Inferior parietal cortex (tissue), 1 donor: ENCODE measurements around the gene INTS11.

Experiments
- DNase-seq: peaks from one replicate; pipeline ENCODE4 v3.0.0-alpha.2; 2016; ENCODE audit errors: extremely low spot score

The INTS11 gene

DNA sequence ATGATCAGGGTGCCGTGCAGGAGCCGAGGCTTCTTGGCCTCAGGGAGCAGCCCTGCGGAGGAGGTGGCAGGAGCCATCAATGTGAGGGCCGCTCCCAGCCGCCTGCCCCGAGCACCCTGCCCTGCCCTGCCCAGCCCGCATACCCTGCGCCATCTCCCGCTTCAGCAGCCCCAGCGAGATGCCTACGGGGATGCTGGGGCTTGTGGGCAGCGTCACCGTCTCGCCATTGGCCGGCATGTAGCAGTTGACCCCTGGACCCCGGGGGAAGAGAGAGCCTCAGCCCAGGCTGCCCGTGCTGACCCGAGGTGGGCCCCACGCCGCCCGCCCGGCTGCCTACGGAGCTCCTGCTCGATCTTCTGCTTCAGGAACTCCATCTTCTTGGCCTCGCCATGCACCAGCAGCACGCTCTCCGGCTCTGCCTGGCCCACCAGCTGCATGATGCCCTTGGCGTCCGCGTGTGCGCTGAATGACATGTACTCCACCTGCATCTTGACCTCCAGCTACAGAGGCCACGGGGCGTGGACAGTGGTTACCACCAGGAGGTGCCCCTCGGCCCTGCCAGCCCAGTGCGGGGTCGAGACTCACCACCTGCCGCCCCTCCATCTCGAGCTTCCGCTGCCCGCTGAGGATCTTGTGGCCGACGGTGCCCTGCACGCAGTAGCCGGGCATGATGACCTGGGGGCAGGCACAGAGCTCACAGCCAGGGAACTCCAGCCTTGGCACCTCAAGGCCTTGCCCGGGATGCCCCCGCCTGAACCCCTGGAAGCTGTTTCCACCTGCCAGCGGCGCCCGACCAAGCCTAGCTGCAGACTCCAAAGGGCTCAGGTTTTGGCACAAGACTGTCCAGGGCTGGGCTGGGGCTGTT is 11.8 kb downstream of the INTS11 start:
- no peak for DNase-seq

DNA sequence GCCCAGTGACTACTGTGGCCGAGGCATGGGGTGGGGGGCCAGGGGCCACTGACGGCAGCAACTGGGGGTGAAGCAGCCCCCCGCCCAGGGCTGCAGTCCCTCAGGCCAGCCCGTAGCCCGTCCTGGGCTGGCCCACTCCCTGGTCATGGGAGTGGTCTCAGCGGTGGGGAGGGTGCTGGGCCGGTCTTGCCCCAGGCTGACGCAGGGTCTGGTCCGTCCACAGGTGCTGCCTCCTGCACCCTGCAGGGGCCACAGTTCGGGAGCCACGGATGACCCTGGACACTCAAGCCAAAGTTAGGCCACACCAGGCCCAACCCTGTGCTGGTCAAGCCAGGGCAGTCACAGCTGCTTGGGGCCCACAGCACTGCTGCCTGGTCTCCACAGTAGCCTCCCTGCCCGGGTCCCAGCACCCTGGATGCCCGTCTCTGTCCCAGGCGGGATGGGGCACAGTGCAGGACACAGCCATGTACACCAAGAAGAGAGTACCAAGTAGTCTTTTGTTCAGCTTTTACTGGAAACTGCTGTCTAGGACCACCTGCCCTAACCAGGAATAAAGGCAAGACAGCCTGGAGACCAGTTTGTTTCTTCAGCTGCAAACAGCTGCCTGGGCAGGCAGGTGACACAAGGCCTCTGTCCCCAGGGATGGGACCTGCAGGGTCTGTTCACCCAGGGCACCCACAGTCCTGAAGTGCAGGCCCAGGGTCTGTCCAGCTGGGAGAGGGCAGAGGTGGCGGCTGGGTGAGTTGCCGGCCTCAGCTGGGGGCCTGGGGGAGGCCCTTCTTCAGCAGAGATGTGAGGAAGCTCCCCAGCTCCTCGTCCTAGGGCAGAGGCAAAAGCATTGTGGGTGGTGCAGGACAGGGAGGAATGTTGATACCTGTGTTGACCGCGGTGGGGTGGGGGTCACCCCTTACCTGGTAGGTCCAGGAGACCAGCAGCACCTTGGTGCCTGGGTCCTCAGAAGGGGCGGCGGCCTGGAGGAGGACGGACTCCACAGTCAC is 13.1 kb downstream of the INTS11 start:
- DNase-seq, result no peak

DNA sequence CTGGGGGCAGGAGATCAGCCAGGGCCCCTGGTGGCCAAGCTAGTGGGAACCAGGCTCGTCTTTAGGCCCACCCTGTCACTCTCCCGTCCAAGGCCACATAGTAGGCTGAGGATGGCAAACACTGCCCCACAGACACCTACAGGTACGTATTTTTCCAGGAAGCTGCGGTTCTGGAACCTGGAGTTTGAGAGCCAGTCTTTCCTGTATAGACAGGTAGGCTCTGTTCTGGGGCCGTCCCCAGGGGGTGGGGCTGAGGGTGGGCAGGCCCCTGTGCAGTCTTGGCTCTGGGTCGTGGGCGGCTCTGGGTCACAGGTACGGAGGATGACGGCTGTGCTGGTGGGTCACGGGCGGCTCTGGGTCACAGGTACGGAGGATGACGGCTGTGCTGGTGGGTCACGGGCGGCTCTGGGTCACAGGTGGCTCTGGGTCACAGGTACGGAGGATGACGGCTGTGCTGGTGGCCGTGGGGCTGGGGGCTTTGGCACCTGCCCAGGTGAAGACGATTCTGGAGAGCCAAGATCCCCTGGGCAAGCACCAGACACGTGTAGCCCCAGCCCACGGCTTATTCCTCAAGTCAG is 13.9 kb downstream of the INTS11 start:
- no peak for DNase-seq

DNA sequence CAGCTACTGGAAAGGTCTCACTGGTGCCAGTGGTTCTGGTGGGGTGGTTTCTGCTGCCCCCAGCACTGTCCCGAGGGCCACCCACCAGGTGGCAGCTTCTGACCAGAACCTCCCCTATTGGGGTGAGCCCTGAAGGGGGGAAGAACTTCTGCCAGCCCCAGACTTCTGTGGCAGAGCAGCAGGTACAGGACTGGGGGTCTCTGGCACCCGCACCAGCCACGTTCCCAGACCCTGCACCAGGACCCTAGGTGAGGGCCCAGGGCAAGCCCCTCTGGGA is 14.4 kb downstream of the INTS11 start:
- no peak for DNase-seq

DNA sequence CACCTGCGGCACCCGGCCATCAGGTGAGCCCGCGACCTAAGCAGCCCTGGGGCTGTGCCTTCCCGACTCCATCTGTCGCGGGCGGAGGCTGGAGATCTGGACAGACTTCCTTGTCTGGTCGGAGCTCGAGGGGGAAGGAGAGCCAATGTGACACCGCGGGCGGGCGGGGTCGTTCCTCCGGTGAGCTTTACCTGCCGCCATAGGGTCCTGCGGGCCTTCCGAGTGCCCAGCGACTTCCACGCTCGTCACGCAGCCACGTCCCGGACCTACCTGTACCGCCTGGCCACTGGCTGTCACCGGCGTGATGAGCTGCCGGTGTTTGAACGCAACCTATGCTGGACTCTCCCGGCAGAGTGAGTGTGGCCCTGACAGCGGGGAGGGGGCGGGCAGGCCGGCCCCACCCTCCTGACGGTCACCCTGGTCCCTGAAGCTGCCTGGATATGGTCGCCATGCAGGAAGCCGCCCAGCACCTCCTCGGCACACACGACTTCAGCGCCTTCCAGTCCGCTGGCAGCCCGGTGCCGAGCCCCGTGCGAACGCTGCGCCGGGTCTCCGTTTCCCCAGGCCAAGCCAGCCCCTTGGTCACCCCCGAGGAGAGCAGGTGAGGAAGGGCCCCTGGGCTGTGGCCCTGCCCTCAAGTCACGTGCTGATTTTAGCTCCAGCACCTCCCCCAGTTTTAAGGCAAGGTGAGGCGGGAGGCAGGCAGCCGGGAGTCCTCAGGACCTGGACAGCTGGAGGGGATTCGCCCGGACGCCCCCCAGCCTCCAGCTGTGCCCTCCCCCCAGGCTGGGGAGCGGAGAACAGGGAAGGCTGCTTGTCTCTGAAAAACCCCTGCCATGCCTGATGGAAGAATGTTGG is 15.0 kb downstream of the INTS11 start:
- no peak for DNase-seq

DNA sequence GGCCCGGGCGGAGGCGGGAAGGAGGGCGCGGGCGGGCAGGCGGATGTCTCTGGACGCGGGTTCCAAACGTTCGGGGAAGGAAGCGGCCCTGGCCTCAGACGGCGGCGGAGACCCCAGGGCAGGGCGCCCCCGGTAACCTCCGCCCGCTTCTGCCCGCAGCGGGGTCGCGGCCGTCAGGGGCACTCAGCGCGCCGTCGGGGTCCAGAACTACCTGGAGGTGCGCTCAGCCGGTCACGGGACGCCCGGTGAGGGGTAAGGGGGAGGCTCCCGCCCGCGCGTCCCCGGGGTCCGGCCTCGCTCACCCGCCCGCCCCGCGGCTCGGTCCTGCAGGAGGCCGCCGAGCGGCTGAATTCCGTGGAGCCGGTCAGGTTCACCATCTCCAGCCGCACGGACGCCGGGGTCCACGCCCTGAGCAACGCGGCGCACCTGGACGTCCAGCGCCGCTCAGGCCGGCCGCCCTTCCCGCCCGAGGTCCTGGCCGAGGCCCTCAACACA is 15.7 kb downstream of the INTS11 start:
- no peak for DNase-seq

DNA sequence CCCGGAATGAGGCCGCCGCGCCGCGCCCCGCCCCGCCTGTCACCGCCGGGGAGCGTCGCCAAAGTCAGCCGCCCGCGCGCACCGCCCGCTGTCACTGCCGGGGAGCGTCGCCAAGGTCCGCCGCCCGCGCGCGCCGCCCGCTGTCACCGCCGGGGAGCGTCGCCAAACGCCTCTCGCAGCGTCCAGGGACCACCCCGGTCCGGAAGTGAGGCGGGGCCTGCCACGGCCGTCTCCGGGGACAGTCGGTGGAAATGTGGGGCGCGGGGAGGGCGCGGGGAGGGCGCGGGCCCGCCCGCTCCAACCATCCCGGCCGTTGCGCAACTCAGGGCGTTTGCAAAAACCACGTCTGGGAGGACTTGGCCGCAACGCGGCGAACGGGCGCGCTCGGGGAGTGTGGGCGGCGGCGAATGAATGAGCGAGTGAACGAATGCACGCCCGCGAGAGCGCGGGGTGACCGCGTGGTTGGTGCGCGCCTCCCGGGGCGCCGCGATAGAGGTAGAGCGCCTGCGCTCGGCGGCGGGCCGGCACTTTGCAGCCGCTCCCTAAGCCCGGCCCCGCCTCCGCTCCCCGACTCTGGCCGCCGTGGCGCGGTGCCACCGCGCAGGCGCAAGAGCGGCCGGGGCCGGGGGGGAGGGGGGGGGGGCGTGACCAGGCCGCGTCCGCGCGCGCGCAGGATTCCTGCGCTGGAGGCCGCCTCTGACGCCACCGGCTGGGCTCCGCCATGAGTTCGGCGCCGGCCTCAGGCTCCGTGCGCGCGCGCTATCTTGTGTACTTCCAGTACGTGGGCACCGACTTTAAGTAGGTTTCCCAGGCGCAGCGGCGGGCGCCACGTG is 16.3 kb downstream of the INTS11 start, which contains the start of the genes ACAP3 and PUSL1:
Gene ACAP3, minus strand, starts transcription at position 8 of the 833 bp plus-strand sequence. CDS start 115 bp downstream, outside the sequence.
Gene PUSL1, plus strand, starts transcription at position 675 of the 833 bp plus-strand sequence. Its CDS starts 47 bp downstream, at position 722.
- DNase-seq, result peak; percentile 88

DNA sequence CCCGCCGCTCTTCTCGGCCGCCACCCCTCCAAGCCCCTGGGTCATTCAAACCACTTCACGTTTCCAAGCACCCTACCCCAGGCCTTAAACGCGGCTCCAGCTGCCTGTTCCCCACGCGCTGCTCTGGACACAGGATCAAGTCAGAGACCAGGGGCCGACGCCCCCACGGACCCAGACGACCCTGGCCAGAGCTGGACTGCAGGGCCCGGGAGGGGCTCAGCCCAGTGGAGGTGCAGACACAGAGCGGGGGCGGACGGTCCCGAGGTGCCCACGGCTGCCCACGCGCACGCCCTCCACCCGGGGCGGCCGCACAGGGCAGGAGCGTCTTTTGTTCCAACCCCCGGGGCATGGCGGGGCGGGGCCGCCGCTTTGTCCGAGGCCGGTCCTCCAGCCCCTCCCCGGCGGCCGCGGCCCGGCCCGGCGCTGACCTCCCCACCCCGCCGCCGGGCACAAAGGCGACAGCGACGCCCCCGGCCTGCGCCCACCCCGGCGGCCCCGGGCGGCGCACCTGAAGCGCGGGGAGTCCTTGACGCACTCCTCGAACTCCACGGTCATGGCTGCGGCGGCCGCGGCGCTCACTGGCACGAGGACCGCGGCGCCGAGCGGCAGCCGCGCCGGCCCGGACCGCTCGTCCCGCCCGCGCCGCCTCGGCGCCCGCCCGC is 17.1 kb downstream of the INTS11 start:
- DNase-seq, result no peak

DNA sequence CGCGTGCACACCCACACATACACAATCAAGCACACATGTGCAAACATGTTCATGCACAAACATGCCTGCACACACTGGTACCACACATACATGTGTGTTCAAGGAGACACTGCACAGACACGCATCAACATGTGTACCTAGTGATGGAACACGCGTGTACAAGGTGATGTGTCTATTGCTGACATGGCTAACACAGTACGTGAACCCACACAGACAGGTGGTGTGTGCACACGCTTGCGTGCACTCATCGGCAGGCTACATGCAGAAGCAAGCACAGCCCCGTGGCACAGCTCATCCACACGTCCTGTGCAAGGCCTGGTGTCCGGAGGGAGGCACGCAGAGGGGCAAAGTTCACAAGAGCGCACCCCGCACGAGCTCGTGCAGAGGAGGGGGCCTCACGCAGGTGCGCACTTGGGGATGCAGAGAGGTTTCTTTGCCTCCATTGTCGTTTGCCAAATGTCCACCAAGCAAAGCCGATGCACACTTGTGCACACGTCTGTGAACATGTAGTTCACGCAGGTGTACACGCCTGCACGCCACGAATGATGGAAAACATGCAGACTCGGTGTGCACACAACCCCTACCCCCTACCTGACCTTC is 17.7 kb downstream of the INTS11 start:
- DNase-seq, result no peak

DNA sequence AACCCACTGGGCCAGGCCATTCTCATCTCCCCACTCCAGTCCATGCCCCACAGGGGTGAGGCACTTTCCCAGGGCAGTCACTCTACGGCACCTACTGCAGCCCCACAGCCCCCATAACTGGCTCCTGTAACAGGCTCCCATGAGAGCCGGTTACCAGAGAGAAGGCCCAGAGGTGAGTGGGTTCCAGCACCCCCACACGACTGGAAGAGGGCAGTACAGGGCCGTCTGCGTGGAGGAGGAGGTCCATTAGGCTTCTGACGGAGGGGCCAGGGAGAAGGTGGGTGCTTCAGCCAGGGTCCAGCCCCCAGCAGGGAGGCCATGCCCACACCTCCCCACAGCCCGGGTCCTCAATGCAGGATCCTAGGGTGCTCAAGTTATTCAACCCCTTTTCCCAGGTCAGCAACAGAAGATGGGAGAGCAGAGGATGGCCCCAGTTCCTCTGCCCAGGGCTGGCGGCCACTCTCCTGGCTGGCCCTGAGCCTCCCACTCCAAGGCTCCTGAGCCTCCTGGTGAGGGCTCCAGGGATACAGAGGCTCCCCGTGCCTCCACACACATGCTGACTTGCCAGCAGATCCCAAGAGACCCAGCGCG is 18.3 kb downstream of the INTS11 start:
- no peak for DNase-seq

DNA sequence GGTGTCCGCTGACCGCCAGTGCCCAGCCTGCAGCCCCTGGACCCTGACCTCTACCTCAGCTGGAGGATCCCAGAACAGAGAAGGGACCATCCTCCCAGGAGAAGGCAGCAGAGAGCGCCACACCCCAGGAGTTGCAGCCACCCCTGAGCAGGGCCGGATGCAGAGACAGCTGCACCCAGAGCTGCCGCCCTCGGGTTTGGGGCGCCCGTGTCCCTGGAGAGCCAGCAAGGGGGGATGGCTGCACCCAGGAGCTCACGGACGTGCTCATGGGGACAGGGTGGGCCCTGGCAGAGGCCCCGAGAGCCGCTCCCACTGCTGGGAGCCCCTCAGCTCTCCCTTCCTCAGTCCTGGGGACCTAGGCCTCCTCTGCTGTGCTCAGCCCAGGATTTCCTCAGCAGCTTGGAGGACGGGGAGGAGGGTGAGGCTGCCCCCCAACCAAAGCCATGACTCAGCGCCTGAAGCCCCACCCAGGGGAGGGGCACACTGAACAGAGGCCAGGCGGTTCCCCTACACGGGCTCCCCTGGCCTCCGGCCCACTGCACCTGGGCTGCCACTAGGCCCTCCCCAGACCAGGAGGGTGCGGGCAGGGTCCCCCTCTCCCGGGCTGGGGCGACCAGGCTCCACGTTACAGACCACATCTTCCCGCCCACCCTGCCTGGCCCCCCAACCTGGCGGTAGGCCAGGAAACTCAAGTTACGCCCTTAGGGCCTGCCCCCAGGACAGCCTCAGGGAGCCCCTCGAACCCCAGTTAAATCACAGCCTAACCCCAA is 19.0 kb downstream of the INTS11 start:
- peak; percentile 42 for DNase-seq

DNA sequence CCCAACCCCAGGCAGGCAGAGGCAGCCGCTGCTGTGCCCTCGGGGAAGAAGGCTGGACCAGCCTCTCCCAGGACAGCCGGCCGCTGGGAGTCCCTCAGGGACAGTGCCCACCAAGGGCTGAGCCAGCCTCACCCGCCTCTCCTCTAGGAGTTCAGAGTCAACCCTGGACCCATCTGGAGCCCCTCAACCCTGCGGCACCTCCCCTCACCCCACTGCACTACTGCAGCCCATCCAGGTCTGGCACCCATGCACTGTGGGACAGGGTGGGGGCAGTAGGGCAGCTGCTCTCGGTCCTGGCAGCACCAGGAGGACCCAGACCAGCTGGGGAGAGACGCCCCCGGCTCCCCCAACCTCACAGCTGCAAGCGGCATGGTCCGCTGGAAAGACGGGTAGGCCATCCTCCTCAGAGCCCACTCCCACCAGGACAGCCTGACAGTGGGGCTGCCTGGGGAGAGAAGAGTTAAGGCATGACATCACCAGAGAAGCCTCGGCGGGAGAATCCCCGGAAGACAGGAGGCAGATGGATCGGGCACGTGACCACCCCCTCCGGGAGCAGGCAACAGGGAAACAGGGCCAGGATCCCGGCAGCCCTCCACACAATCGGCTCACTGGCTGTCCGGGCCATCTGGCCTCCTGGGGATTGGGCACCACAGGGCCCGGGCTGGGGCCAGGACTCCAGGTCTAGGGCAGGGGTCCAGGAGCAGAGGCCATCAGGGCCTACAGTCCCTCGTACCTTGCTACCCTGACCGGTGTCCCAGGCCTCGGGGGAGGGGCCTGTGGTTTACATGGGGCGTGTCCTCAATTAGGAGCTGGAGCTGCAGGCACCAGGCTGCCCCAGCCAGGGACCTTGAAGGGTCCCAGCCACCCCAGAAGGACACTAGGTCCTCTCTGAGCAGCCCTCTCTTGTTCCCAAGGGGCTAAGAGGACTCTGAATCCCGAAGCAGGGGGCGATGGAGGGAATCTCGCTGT is 19.8 kb downstream of the INTS11 start:
- DNase-seq, result peak; percentile 87

DNA sequence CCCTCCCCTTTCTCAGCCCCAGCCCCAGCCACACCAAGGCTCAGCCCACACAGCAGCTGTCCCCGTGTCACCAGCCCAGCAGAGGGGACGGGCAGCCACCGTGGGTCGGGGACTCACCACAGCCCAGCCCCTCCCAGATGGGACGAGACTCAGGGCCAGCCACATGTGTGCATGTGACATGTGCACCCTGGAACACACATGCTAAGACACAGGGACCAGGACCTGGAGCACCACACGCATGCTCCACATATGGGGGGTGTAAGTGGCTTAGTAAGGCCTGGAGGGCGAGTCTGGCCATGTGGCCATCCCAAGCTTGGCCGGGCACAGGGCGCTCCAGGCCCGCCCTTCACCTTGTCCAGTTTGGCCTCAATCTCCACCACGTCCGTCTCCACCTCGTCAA is 20.7 kb downstream of the INTS11 start:
- DNase-seq, result no peak

DNA sequence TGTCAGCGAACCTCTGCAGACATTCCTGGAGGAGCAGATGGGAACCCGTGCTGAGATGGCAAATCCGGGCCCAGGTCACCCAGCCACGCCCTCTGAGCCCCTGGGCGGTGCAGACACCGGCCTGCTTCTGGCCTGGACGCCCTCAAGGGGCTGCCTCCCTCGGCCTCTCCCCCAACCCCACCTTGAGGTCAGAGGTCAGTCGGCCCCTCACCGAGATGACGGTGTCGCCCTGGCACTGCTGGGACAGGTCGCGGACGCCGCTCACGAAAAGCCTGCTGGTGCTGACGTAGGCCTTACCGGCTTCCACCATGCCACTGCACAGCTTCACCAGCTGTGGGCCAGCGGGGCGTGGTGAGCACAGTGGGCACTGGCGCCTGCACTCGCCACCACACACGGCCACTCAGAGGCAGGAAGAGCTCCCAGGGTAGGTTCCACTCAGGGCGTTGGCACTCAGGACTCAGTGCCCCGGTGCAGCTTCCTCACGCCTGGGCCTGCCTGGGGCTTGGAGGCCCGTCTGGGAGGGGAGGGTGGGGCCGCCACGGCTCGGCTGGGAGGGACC is 21.4 kb downstream of the INTS11 start:
- no peak for DNase-seq

DNA sequence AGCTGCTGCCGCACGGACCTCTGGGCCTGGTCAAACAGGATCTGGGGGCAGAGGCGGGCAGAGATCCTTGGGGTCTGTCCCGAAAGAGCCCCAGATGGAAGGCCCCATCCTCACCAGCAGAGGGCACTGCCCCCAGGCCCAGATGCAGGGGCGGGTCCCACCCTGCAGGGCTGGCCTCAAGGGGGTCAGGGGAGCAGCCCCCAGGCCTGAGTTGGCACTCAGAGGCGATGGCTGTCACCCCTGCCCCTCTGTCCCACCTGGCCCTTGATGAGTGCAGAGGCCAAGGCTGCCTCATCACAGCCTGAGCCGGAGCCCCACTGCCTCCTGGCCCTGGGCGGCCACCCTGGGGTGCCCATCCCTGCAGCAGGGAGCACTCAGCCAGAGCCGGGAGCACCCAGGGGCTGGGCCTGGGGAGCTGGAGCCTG is 22.4 kb downstream of the INTS11 start:
- DNase-seq, result no peak

DNA sequence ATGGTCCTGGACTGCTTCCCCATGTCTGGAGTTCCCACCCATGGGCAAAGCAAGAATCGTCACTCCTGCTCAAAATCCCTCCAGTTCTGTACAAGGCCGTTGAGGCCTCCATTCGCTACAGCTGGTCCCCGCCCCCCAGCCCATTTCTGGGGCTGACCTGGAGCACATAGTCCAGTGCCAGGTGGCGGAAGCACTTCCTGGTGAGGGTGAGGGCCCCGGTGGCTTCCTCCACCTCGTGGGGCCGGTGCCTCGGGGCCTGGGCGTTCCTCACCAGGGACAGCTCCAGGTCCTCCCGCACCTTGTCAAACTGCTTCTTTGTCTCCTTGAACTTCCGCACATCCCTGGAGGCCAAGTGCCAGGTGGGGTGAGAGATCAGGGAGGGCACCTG is 24.1 kb downstream of the INTS11 start:
- no peak for DNase-seq
